ENCODE results near the gene CNMD. TPM values are rescaled to one million over a fixed set of nuclear protein-coding genes. Genes with fewer than 3 reads are reported as not detected.
"Not testable (repeated sequence)": the region's sequence is repeated elsewhere in the genome, so short reads cannot be mapped to it uniquely, and the experiment has no call there.

Gene CNMD
- total RNA-seq, 1 donor from 2014 or later, result not detected

- no peak for DNase-seq (ENCODE audit: low spot score)
- intact Hi-C loops (cut with DNase I), result no loop called here
Observed at GRCh38 chr13:52703482-52703881, 36.1 kb downstream of the CNMD start.

- no peak for DNase-seq (ENCODE audit: low spot score)
- intact Hi-C loops (cut with DNase I), result no loop called here
Observed at GRCh38 chr13:52701728-52702465, 37.7 kb downstream of the CNMD start.

- no peak for DNase-seq (ENCODE audit: low spot score)
- intact Hi-C loops (cut with DNase I), result no loop called here
Observed at GRCh38 chr13:52696566-52696965, 43.1 kb downstream of the CNMD start.

- intact Hi-C loops (cut with DNase I), result no loop called here
- DNase-seq (ENCODE audit: low spot score), result no peak
Observed at GRCh38 chr13:52695856-52696255, 43.8 kb downstream of the CNMD start.

- intact Hi-C loops (cut with DNase I), result no loop called here
Observed at GRCh38 chr13:52686376-52686775, 53.2 kb downstream of the CNMD start.

GRCh38 chr13:52685806-52686205, 53.8 kb downstream of the CNMD start:
- intact Hi-C loops (cut with DNase I); DNase-seq (ENCODE audit: low spot score): not testable (repeated sequence)

More at GRCh38 chr13:52686376-52686775, 53.2 kb downstream of the CNMD start:
- DNase-seq (ENCODE audit: low spot score), result no peak

GRCh38 chr13:52677823-52678222, 61.8 kb downstream of the CNMD start:
- no peak for DNase-seq (ENCODE audit: low spot score)
- intact Hi-C loops (cut with DNase I), result no loop called here

GRCh38 chr13:52673465-52673864, 66.2 kb downstream of the CNMD start:
- intact Hi-C loops (cut with DNase I), result no loop called here
- no peak for DNase-seq (ENCODE audit: low spot score)

GRCh38 chr13:52670726-52671125, 68.9 kb downstream of the CNMD start:
- DNase-seq (ENCODE audit: low spot score), result no peak
- intact Hi-C loops (cut with DNase I), result no loop called here

GRCh38 chr13:52669677-52670076, 69.9 kb downstream of the CNMD start:
- no peak for DNase-seq (ENCODE audit: low spot score)
- intact Hi-C loops (cut with DNase I), result no loop called here

- DNase-seq (ENCODE audit: low spot score), result no peak
- intact Hi-C loops (cut with DNase I), result no loop called here
Observed at GRCh38 chr13:52665325-52665724, 74.3 kb downstream of the CNMD start.

GRCh38 chr13:52664272-52664671, 75.3 kb downstream of the CNMD start:
- DNase-seq (ENCODE audit: low spot score), result no peak
- intact Hi-C loops (cut with DNase I), result no loop called here

- intact Hi-C loops (cut with DNase I), result no loop called here
Observed at GRCh38 chr13:52659340-52659739, 80.3 kb downstream of the CNMD start.

More at GRCh38 chr13:52659340-52659739, 80.3 kb downstream of the CNMD start:
- DNase-seq (ENCODE audit: low spot score), result no peak

Other genes starting within 250 kb of the CNMD start
- gene HNRNPA1L2, start 97.4 kb downstream of the CNMD start, total RNA-seq, result 4.3 TPM
- 49.1 TPM for gene SUGT1, start 87.0 kb downstream of the CNMD start, total RNA-seq
- not detected for gene PCDH8, start 108.8 kb upstream of the CNMD start, total RNA-seq